Neural crest cell (in vitro differentiated cells): ENCODE data around the gene PTGDS. TPM values are rescaled to one million over a fixed set of nuclear protein-coding genes. Genes with fewer than 3 reads are reported as not detected.

Experiments
- DNase-seq: peaks from one replicate; pipeline ENCODE4 v3.0.0; 2021; ENCODE audit warnings: low read depth, mixed read lengths, low spot score
- H3K27ac Mint-ChIP-seq: one replicate; pipeline ENCODE4 v1.8.0; 2021; ENCODE audit warnings: mild to moderate bottlenecking, mixed read lengths; ENCODE audit not compliant: unreplicated experiment
- H3K27me3 Mint-ChIP-seq: 2 replicates; pipeline ENCODE4 v1.8.0; 2021; ENCODE audit warnings: low read depth, mild to moderate bottlenecking, mixed read lengths
- H3K36me3 Mint-ChIP-seq: 2 replicates; pipeline ENCODE4 v1.8.0; 2021; ENCODE audit warnings: low read depth, mild to moderate bottlenecking, mixed read lengths
- H3K4me1 Mint-ChIP-seq: 2 replicates; pipeline ENCODE4 v1.8.0; 2021; ENCODE audit warnings: mixed read lengths
- H3K4me3 Mint-ChIP-seq: one replicate; pipeline ENCODE4 v1.8.0; 2021; ENCODE audit warnings: mild to moderate bottlenecking, mixed read lengths
- H3K9me3 Mint-ChIP-seq: 2 replicates; pipeline ENCODE4 v1.8.0; 2021; ENCODE audit warnings: mixed read lengths
- total RNA-seq: library from RNA; stranded (reverse); gene quantifications from 2 replicates; pipeline ENCODE4 v1.2.1, GENCODE V29; 2021
- TF ChIP-seq, protein P1 (sequence below): fragments of 200-600 bp; sonication (generic); conservative IDR thresholded peaks from 2 replicates; pipeline ENCODE4 v1.5.0; 2021; ENCODE audit warnings: antibody characterized with exemption, mild to moderate bottlenecking

PTGDS gene
- total RNA-seq, 1 donor from 2014 or later = not detected

DNA sequence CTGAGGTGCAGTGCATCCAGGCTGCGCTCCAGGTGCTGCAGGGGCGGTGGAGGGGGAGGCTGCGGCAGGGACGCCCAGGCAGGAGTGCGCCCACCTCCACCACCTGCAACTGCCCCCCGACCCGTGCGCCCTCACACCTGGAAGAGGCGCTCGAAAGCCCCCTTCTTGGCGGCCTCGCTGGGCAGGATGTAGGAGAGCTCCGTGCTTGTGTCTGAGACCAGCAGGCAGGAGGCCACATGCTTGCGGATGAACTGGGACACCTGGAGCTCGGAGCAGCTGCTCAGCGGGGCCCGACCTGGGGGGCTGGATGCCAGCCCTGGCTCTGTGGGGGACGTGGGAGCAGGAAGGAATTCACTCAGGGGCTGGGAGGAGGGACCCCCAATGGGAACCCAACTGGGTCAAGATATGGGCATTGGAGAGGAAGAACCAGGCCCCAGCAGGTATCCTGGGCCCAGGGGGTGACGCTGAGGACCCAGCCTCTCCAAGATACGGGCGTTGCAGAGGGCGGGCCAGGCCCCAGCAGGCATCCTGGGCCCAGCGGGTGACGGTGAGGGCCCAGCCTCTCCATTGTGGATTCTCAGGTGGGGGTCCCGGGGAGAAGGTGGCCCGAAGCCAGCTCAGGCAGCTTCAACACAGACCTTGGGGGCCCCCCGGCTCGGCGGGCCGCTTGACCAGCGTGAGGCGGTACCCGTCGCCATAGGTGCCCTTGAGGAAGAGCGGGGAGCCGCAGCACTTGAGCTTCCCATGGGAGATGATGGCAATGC, 37.7 kb downstream of the PTGDS start:
- H3K4me1 Mint-ChIP-seq = no peaks in the 10 kb centered on the region
- no peaks in the 10 kb centered on the region for H3K36me3 Mint-ChIP-seq
- H3K4me3 Mint-ChIP-seq = no peak overlapping the region
- TF ChIP-seq, protein P1, sequence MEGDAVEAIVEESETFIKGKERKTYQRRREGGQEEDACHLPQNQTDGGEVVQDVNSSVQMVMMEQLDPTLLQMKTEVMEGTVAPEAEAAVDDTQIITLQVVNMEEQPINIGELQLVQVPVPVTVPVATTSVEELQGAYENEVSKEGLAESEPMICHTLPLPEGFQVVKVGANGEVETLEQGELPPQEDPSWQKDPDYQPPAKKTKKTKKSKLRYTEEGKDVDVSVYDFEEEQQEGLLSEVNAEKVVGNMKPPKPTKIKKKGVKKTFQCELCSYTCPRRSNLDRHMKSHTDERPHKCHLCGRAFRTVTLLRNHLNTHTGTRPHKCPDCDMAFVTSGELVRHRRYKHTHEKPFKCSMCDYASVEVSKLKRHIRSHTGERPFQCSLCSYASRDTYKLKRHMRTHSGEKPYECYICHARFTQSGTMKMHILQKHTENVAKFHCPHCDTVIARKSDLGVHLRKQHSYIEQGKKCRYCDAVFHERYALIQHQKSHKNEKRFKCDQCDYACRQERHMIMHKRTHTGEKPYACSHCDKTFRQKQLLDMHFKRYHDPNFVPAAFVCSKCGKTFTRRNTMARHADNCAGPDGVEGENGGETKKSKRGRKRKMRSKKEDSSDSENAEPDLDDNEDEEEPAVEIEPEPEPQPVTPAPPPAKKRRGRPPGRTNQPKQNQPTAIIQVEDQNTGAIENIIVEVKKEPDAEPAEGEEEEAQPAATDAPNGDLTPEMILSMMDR = no peak
- no peaks in the 10 kb centered on the region for H3K9me3 Mint-ChIP-seq
- H3K27me3 Mint-ChIP-seq = no peaks in the 10 kb centered on the region
- DNase-seq = no peak
- no peak overlapping the region for H3K27ac Mint-ChIP-seq

DNA sequence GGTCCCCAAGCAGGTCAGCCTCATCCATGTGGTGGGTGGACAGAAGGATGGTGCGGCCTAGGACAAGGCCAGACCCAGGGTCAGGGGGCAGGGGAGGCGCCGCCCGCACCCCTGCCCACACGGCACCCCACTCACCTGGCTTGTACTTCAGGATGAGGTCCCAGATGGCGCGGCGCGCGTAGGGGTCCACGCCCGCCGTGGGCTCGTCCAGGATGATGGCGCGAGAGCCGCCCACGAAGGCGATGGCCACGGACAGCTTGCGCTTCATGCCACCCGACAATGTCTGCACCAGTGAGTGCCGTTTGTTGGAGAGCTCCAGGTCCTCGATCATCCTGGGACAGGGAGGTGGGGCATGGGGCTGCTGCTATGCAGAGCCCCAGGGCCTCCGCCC, 38.2 kb downstream of the PTGDS start:
- Mint-ChIP-seq H3K4me3 (no peak overlapping the region), H3K4me1 (no peaks in the 10 kb centered on the region), H3K27me3 (no peaks in the 10 kb centered on the region), H3K27ac (no peak overlapping the region), H3K9me3 (no peaks in the 10 kb centered on the region), H3K36me3 (no peaks in the 10 kb centered on the region)
- TF ChIP-seq, protein P1 = no peak
- no peak for DNase-seq

DNA sequence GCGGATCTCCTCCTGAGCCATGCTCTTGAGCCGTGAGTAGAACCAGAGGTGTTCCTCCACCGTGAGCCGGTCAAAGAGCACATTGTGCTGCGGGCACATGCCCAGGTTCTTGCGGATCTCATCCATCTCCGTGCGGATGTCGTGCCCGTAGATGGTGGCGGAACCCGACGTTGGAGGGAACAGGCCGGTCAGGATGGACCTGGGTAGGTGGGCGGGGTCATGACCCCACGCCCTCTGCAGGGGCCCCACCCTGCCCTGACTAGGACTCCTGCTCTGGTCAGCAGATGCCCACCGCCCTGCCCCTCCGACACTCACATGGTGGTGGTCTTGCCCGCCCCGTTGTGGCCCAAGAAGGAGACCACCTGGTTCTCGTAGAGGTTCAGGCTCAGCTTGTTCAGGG, 38.7 kb downstream of the PTGDS start:
- no peak overlapping the region for H3K27ac Mint-ChIP-seq
- H3K27me3 Mint-ChIP-seq = no peaks in the 10 kb centered on the region
- no peaks in the 10 kb centered on the region for H3K9me3 Mint-ChIP-seq
- TF ChIP-seq, protein P1 = no peak
- no peaks in the 10 kb centered on the region for H3K36me3 Mint-ChIP-seq
- DNase-seq = no peak
- no peaks in the 10 kb centered on the region for H3K4me1 Mint-ChIP-seq
- no peak overlapping the region for H3K4me3 Mint-ChIP-seq

DNA sequence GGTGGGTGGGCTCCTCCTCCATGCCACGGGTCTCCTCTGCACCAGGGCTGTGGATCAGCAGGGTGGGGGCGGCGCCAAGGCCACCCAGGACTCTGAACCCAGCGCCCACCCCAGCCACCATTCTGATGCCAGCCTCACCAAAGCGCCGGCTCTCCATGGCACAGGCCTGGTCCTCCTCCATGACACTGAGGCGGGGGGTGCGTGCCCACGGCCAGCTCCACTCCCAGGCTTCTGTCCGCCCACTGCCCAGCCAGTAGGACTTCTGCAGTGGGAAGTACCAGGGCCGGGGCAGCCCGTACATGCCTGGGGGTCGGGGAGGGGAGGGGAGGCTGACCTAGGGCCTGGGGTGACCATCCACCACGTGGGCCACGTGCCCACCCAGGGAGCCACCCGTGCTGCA, 39.1 kb downstream of the PTGDS start:
- H3K4me1 Mint-ChIP-seq = no peaks in the 10 kb centered on the region
- DNase-seq = no peak
- TF ChIP-seq, protein P1 = no peak
- H3K36me3 Mint-ChIP-seq = no peaks in the 10 kb centered on the region
- no peaks in the 10 kb centered on the region for H3K27me3 Mint-ChIP-seq
- H3K9me3 Mint-ChIP-seq = no peaks in the 10 kb centered on the region
- H3K27ac Mint-ChIP-seq = no peak overlapping the region
- H3K4me3 Mint-ChIP-seq = no peak overlapping the region

DNA sequence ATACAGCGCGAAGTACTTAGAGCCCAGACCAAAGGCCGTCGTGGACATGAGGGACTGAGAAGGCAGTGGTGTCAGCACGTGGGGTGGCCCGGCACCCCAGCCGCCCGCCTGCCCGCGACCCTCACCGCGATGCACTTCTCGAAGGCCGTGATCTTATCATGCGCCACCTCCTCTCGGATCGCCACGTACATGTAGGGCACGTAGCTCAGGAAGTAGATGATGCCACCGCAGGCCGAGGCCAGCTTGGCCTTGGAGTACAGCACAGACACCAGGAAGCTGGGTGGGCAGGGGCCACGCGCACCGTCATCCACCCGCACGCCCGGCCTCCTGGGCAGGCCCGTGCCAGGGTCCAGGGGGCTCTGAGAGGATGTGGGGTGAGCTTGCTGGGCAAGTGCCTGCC, 39.8 kb downstream of the PTGDS start:
- TF ChIP-seq, protein P1 = no peak

More for the DNA sequence above, 39.8 kb downstream of the PTGDS start:
- Mint-ChIP-seq H3K36me3 (no peaks in the 10 kb centered on the region), H3K4me3 (no peak overlapping the region), H3K9me3 (no peaks in the 10 kb centered on the region), H3K4me1 (no peaks in the 10 kb centered on the region), H3K27me3 (no peaks in the 10 kb centered on the region), H3K27ac (no peak overlapping the region)
- no peak for DNase-seq
